Inflammatory macrophage treated with lipopolysaccharide for 1 hour (primary cell): ENCODE results near the gene METTL26.

Experiments
- DNase-seq, 2 donors: peaks; one replicate each; pipeline ENCODE4 v3.0.0-alpha.2; 2020 to 2022

The METTL26 gene

GRCh38 chr16:658679-659571 lies 22.8 kb upstream of the METTL26 start:
- DNase-seq = no peak

- no peak for DNase-seq
Observed at GRCh38 chr16:657487-657886, 21.4 kb upstream of the METTL26 start.

GRCh38 chr16:654034-654433 lies 17.9 kb upstream of the METTL26 start:
- DNase-seq = no peak

GRCh38 chr16:652454-653305 lies 16.6 kb upstream of the METTL26 start:
- no peak for DNase-seq

GRCh38 chr16:651844-652243 lies 15.7 kb upstream of the METTL26 start:
- DNase-seq = no peak

- DNase-seq = no peak
Observed at GRCh38 chr16:649631-650030, 13.5 kb upstream of the METTL26 start.

GRCh38 chr16:648781-649589 lies 12.9 kb upstream of the METTL26 start, which contains the start of gene WDR90:
Gene WDR90, plus strand, starts transcription at chr16:649365. Its CDS starts 52 bp downstream, at chr16:649417.
- peak; percentile 89 to 92 for DNase-seq

GRCh38 chr16:648071-648780 lies 12.1 kb upstream of the METTL26 start:
- peak; percentile 44 to 45 for DNase-seq

GRCh38 chr16:647173-647902 lies 11.2 kb upstream of the METTL26 start:
- no peak for DNase-seq

- no peak for DNase-seq
Observed at GRCh38 chr16:646679-647172, 10.6 kb upstream of the METTL26 start.

GRCh38 chr16:645852-646678 lies 10.0 kb upstream of the METTL26 start:
- DNase-seq = no peak

GRCh38 chr16:644556-644955 lies 8.5 kb upstream of the METTL26 start:
- no peak for DNase-seq

GRCh38 chr16:643050-643368 lies 6.9 kb upstream of the METTL26 start:
- no peak for DNase-seq

- DNase-seq = peak; percentile 92 to 95
Observed at GRCh38 chr16:642189-643049, 6.3 kb upstream of the METTL26 start.

- peak; percentile 83 to 90 for DNase-seq
Observed at GRCh38 chr16:641326-642188, 5.5 kb upstream of the METTL26 start, which contains the start of gene MCRIP2. Gene MCRIP2, plus strand, starts transcription at chr16:641828. Its CDS starts 164 bp downstream, at chr16:641992.

GRCh38 chr16:640614-641013 lies 4.5 kb upstream of the METTL26 start:
- no peak for DNase-seq

GRCh38 chr16:638836-639235 lies 2.7 kb upstream of the METTL26 start:
- no peak for DNase-seq

- no peak for DNase-seq
Observed at GRCh38 chr16:638034-638543, 2.0 kb upstream of the METTL26 start.
